Nephron progenitor cell (in vitro differentiated cells): Measurements from ENCODE around the gene DDX47.
"Not testable (repeated sequence)": the region's sequence is repeated elsewhere in the genome, so short reads cannot be mapped to it uniquely, and the experiment has no call there.

Experiments
- DNase-seq: peaks from one replicate; pipeline ENCODE4 v3.0.0; 2021
- H3K27ac Mint-ChIP-seq: 2 replicates; pipeline ENCODE4 v1.8.0; 2021; ENCODE audit warnings: mild to moderate bottlenecking, moderate library complexity, mixed read lengths
- H3K27me3 Mint-ChIP-seq: 2 replicates; pipeline ENCODE4 v1.8.0; 2021; ENCODE audit warnings: mild to moderate bottlenecking, low read depth, mixed read lengths; ENCODE audit not compliant: poor library complexity
- H3K36me3 Mint-ChIP-seq: 2 replicates; pipeline ENCODE4 v1.8.0; 2021; ENCODE audit warnings: low read depth, mixed read lengths
- H3K4me1 Mint-ChIP-seq: 2 replicates; pipeline ENCODE4 v1.8.0; 2021; ENCODE audit warnings: mixed read lengths
- H3K4me3 Mint-ChIP-seq: 2 replicates; pipeline ENCODE4 v1.8.0; 2021; ENCODE audit warnings: mild to moderate bottlenecking, moderate library complexity, mixed read lengths
- H3K9me3 Mint-ChIP-seq: 2 replicates; pipeline ENCODE4 v1.8.0; 2021; ENCODE audit warnings: mild to moderate bottlenecking, moderate library complexity, mixed read lengths
- CTCF ChIP-seq: fragments of 200-600 bp; sonication (generic); IDR thresholded peaks from 2 replicates; pipeline ENCODE4 v1.5.0; 2021; ENCODE audit warnings: antibody characterized with exemption

The DDX47 gene

DNA sequence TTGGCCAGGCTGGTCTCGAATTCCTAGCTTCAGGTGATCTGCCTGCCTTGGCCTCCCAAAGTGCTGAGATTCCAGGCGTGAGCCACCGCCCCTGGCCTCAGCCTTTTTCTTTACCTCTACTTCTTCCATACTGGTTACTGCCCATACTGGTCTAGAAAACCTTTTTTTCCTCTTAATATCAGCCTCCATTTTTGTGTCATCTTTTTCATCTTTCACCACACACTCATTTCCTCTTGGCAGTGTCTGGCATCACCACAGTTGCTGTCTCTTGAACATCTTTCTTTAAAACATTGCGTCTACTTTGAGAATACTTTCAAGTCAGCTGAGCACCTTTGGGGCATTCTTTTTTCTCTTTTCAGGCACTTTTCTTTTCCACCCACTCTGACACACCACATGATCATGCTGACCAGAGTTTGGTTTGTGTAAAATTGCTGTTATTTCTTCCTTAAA is 32.7 kb downstream of the DDX47 start:
- H3K27ac Mint-ChIP-seq: no peak overlapping the region
- H3K9me3 Mint-ChIP-seq: peaks cover 7% of the 10 kb centered on the region
- no peak for TF ChIP-seq CTCF

DNA sequence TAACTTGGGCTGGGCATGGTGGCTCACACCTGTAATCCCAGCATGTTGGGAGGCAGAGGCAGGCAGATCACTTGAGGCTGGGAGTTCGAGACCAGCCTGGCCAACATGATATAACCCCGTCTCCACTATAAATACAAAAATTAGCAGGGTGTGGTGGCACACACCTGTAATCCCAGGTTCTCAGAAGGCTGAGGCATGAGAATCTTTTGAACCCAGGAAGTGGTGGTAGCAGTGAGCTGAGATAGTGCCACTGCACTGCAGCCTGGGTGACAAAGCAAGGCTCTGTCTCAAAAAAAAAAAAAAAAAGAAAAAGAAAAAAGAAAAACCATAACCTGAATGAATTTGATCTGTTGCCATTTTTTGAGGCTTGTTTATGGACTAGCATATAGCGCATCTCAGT is 33.6 kb downstream of the DDX47 start:
- not testable (repeated sequence) for H3K27me3 Mint-ChIP-seq, H3K4me3 Mint-ChIP-seq, DNase-seq, H3K27ac Mint-ChIP-seq, H3K4me1 Mint-ChIP-seq
- peaks cover 34% of the 10 kb centered on the region for H3K36me3 Mint-ChIP-seq
- peaks cover 17% of the 10 kb centered on the region for H3K9me3 Mint-ChIP-seq

More for the DNA sequence above, 32.7 kb downstream of the DDX47 start:
- Mint-ChIP-seq H3K4me3 (no peak overlapping the region), H3K36me3 (peaks cover 25% of the 10 kb centered on the region), H3K4me1 (peaks cover 9% of the 10 kb centered on the region), H3K27me3 (peaks cover 7% of the 10 kb centered on the region)
- DNase-seq: no peak

DNA sequence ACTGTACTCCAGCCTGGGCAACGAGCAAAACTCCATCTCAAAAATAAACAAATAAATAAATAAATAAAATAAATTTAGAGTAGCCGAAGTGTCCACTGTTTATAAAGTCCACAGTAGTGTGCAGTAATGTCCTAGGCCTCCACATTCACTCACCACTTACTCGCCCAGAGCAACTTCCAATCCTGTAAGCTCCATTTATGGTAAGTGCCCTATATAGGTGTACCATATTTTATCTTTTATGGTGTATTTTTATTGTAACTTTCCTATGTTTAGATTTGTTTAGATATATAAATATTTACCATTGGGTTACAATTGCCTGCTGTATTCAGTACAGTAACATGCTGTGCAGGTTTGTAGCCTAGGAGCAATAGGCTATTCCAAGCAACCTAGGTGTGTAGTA is 40.3 kb downstream of the DDX47 start:
- Mint-ChIP-seq H3K4me1 (no peaks in the 10 kb centered on the region), H3K27me3 (peaks cover 5% of the 10 kb centered on the region), H3K36me3 (peaks cover 25% of the 10 kb centered on the region), H3K27ac (no peak overlapping the region), H3K4me3 (no peak overlapping the region), H3K9me3 (peaks cover 26% of the 10 kb centered on the region)
- DNase-seq: no peak
- TF ChIP-seq CTCF: no peak

GRCh38 chr12:12859690-12860089 is 46.5 kb downstream of the DDX47 start:
- H3K27me3 Mint-ChIP-seq: peaks cover 4% of the 10 kb centered on the region
- TF ChIP-seq CTCF: no peak

DNA sequence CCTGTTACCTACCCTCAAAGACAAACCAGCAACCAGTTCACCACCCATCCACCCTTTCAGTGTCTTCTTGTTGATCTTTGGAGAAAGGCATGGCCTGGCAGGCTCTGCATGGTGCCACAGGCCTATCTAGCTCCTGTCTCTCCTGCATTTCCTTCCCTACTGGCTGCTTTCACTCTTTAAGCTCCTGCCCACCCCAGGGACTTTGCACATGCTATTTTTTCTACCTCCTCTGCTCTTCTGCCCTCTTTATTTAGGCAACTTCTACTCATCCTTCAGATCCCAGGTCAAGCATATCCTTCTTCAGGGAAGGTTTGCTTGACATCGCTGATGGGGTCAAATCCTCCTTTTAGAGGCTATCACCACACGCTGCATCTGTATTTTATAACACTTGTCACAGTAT is 51.1 kb downstream of the DDX47 start:
- no peak for TF ChIP-seq CTCF
- no peak for DNase-seq
- Mint-ChIP-seq H3K36me3 (peaks cover 31% of the 10 kb centered on the region), H3K9me3 (peaks cover 6% of the 10 kb centered on the region), H3K27me3 (no peaks in the 10 kb centered on the region), H3K27ac (no peak overlapping the region), H3K4me3 (no peak overlapping the region), H3K4me1 (no peaks in the 10 kb centered on the region)

More at GRCh38 chr12:12859690-12860089, 46.5 kb downstream of the DDX47 start:
- DNase-seq: no peak
- no peak overlapping the region for H3K27ac Mint-ChIP-seq
- H3K4me1 Mint-ChIP-seq: no peaks in the 10 kb centered on the region
- no peak overlapping the region for H3K4me3 Mint-ChIP-seq
- peaks cover 21% of the 10 kb centered on the region for H3K36me3 Mint-ChIP-seq
- H3K9me3 Mint-ChIP-seq: peaks cover 11% of the 10 kb centered on the region

GRCh38 chr12:12868477-12869235 is 55.5 kb downstream of the DDX47 start:
- Mint-ChIP-seq H3K27ac (no peak overlapping the region), H3K4me3 (no peak overlapping the region), H3K36me3 (peaks cover 24% of the 10 kb centered on the region), H3K27me3 (no peaks in the 10 kb centered on the region), H3K9me3 (peaks cover 4% of the 10 kb centered on the region), H3K4me1 (peaks cover 25% of the 10 kb centered on the region)
- TF ChIP-seq CTCF: no peak
- no peak for DNase-seq
